Gastroesophageal sphincter (tissue), 4 donors: ENCODE measurements around the gene CEP131. TPM values are rescaled to one million over a fixed set of nuclear protein-coding genes. Genes with fewer than 3 reads are reported as not detected.

Experiments
- ATAC-seq: fragments of 150-250 bp; one replicate; pipeline ENCODE4 v1.9.1; 2016; ENCODE audit warnings: mild to moderate bottlenecking, moderate library complexity
- H3K27ac ChIP-seq, 4 donors: fragments of 200-600 bp; sonication (generic) in 3 of 4; 1 replicate in 3 of 4; 2 replicates in 1 of 4; pipeline ENCODE4 v1.5.1; 2016 to 2019
- H3K27me3 ChIP-seq: fragments of 200-600 bp; sonication (generic); one replicate; pipeline ENCODE4 v1.5.1; 2019
- H3K36me3 ChIP-seq, 2 donors: fragments of 200-600 bp; sonication (generic); one replicate each; pipeline ENCODE4 v1.5.1; 2019; ENCODE audit warnings: control low read depth in 1 of 2
- H3K4me1 ChIP-seq, 3 donors: fragments of 200-600 bp; sonication (generic); 1 replicate in 2 of 3; 2 replicates in 1 of 3; pipeline ENCODE4 v1.5.1; 2016 to 2019; ENCODE audit warnings: control low read depth in 2 of 3
- H3K4me3 ChIP-seq, 2 donors: fragments of 200-600 bp; sonication (generic); one replicate each; pipeline ENCODE4 v1.5.1; 2019; ENCODE audit warnings: mild to moderate bottlenecking in 1 of 2, moderate library complexity in 1 of 2
- H3K9me3 ChIP-seq, 3 donors: fragments of 200-600 bp; sonication (generic); one replicate each; pipeline ENCODE4 v1.5.1; 2017 to 2019; ENCODE audit warnings: control low read depth in 2 of 3
- EP300 ChIP-seq: sonication (generic); formaldehyde crosslinking; IDR thresholded peaks from one replicate; pipeline ENCODE4 v1.6.1; 2017; ENCODE audit warnings: antibody characterized with exemption, mild to moderate bottlenecking
- POLR2A ChIP-seq, 2 donors: fragments of 450-650 bp; IDR thresholded peaks; one replicate each; pipeline ENCODE4 v1.6.1; 2017; ENCODE audit warnings: antibody characterized with exemption in 2 of 2, mild to moderate bottlenecking in 2 of 2, moderate library complexity in 1 of 2
- POLR2AphosphoS5 ChIP-seq: sonication (generic); formaldehyde crosslinking; IDR thresholded peaks from one replicate; pipeline ENCODE4 v1.6.1; 2017; ENCODE audit warnings: antibody characterized with exemption
- WGBS, 2 donors: methylation state at CpG; one replicate each; pipeline ENCODE4 v1.1.5; 2018; ENCODE audit warnings: low coverage in 1 of 2; 5-methylcytosine and 5-hydroxymethylcytosine counted together
- total RNA-seq, 4 donors: library from RNA; depleted of rRNA; stranded (reverse); fragments of >200 nt; gene quantifications; one replicate each; pipeline ENCODE4 v1.1.0, GENCODE V29; 2016
- TF ChIP-seq, protein P1 (sequence below), 4 experiments: fragments of 200-600 bp in 2 of 4; fragments of 450-650 bp in 2 of 4; sonication (generic) in 1 of 4; IDR thresholded peaks; one replicate each; pipeline ENCODE4 v1.5.1; 2017 to 2019; ENCODE audit warnings: antibody characterized with exemption in 4 of 4, mild to moderate bottlenecking in 2 of 4, moderate library complexity in 2 of 4

CEP131 gene
- total RNA-seq, 4 donors from 2014 or later = 4.4 to 12.0 (median 6.4) TPM

- WGBS, 2 donors = 70% methylated on average over 9 of the region's 10 CpGs; no CpG with 5 or more reads in 1 of the 2 donors
- TF ChIP-seq POLR2A (IDR thresholded peaks at IDR 0.05) = no peak
- no peak for TF ChIP-seq POLR2AphosphoS5
- TF ChIP-seq, protein P1, sequence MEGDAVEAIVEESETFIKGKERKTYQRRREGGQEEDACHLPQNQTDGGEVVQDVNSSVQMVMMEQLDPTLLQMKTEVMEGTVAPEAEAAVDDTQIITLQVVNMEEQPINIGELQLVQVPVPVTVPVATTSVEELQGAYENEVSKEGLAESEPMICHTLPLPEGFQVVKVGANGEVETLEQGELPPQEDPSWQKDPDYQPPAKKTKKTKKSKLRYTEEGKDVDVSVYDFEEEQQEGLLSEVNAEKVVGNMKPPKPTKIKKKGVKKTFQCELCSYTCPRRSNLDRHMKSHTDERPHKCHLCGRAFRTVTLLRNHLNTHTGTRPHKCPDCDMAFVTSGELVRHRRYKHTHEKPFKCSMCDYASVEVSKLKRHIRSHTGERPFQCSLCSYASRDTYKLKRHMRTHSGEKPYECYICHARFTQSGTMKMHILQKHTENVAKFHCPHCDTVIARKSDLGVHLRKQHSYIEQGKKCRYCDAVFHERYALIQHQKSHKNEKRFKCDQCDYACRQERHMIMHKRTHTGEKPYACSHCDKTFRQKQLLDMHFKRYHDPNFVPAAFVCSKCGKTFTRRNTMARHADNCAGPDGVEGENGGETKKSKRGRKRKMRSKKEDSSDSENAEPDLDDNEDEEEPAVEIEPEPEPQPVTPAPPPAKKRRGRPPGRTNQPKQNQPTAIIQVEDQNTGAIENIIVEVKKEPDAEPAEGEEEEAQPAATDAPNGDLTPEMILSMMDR (IDR thresholded peaks at IDR 0.05) = no peak
- no peak for TF ChIP-seq EP300
- Histone ChIP-seq H3K4me1 (no peaks in the 10 kb centered on the region), H3K27ac (no peak overlapping the region), H3K36me3 (peaks cover 0 to 27% of the 10 kb centered on the region in 2 donors), H3K27me3 (no peaks in the 10 kb centered on the region), H3K4me3 (no peak overlapping the region), H3K9me3 (no peaks in the 10 kb centered on the region)
- ATAC-seq = no peak
These were observed 12.3 kb downstream of the CEP131 start for GRCh38 chr17:81210466-81210865.

GRCh38 chr17:81209141-81209540, 13.6 kb downstream of the CEP131 start:
- H3K36me3 ChIP-seq = peaks cover 0 to 39% of the 10 kb centered on the region in 2 donors
- H3K4me3 ChIP-seq = no peak overlapping the region
- no CpG with 5 or more reads among the region's 16 CpGs for WGBS, 2 donors
- H3K4me1 ChIP-seq = no peaks in the 10 kb centered on the region
- no peaks in the 10 kb centered on the region for H3K27me3 ChIP-seq
- ATAC-seq = no peak
- no peaks in the 10 kb centered on the region for H3K9me3 ChIP-seq
- no peak for TF ChIP-seq POLR2AphosphoS5
- no peak for TF ChIP-seq POLR2A (IDR thresholded peaks at IDR 0.05)
- TF ChIP-seq, protein P1 (IDR thresholded peaks at IDR 0.05) = no peak
- TF ChIP-seq EP300 = no peak
- no peak overlapping the region for H3K27ac ChIP-seq

GRCh38 chr17:81208651-81209050, 14.1 kb downstream of the CEP131 start:
- ATAC-seq = no peak
- Histone ChIP-seq H3K36me3 (peaks cover 0 to 44% of the 10 kb centered on the region in 2 donors), H3K27me3 (no peaks in the 10 kb centered on the region), H3K4me3 (no peak overlapping the region), H3K4me1 (no peaks in the 10 kb centered on the region), H3K9me3 (no peaks in the 10 kb centered on the region), H3K27ac (no peak overlapping the region)
- WGBS, 2 donors = 88 to 90% methylated on average over 2 to 3 of the region's 10 CpGs
- TF ChIP-seq POLR2A (IDR thresholded peaks at IDR 0.05) = no peak
- no peak for TF ChIP-seq POLR2AphosphoS5
- TF ChIP-seq, protein P1 (IDR thresholded peaks at IDR 0.05) = no peak

DNA sequence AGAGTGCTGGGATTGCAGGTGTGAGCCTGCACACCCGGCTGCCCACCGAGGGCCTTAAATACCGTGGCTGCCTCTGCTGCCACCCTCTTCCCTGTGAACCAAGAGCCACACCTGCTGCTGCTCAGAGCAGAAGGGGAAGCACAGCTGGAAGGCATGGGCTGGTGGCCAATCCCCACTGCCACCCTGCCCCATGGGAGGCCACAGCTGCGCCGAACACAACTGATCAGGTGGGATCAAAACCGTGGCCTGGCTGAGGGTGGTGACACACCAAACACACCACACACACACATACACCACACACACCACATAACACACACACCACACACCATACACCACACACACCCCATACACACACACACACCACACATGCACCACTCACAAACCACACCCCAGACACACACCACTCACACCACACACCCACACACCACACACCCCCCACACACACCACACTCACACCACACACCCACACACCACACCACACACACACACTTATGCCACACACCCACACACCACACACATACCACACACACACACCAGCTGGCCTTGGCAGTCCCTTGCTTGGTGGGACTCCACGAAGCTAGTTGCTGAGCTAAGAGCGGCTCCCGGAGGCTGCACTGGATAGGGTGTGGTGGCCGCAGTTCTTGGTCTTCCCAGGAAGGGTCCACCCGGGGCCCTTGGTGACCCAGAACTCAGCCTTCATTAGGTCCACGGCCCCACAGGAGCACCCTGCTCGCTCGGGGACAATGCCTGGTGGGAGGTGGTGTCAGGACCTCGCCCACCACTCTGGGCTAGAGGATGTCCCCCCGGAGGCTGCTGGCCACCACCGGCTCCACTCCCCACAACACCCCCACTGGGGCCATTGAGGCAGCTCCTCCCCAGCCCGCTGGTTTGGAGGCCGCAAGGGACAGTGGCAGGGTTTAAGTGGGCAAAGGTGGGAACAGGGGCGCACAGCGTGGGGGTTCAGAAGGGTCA, 14.9 kb downstream of the CEP131 start:
- no peaks in the 10 kb centered on the region for H3K27me3 ChIP-seq
- no peak overlapping the region for H3K27ac ChIP-seq
- TF ChIP-seq, protein P1 (IDR thresholded peaks at IDR 0.05) = no peak
- TF ChIP-seq EP300 = no peak
- TF ChIP-seq POLR2A (IDR thresholded peaks at IDR 0.05) = no peak
- H3K9me3 ChIP-seq = no peaks in the 10 kb centered on the region
- no peak for ATAC-seq
- H3K36me3 ChIP-seq = peaks cover 0 to 51% of the 10 kb centered on the region in 2 donors
- 100% methylated on average over 2 of the region's 21 CpGs; no CpG with 5 or more reads in 1 of the 2 donors for WGBS, 2 donors
- H3K4me3 ChIP-seq = no peak overlapping the region
- no peaks in the 10 kb centered on the region for H3K4me1 ChIP-seq

GRCh38 chr17:81206657-81207056, 16.1 kb downstream of the CEP131 start:
- Histone ChIP-seq H3K27me3 (no peaks in the 10 kb centered on the region), H3K4me3 (no peak overlapping the region), H3K36me3 (peaks cover 0 to 61% of the 10 kb centered on the region in 2 donors), H3K4me1 (no peaks in the 10 kb centered on the region), H3K9me3 (no peaks in the 10 kb centered on the region), H3K27ac (no peak overlapping the region)
- TF ChIP-seq POLR2AphosphoS5 (no peak), POLR2A (IDR thresholded peaks at IDR 0.05) (no peak), EP300 (no peak)
- TF ChIP-seq, protein P1 (IDR thresholded peaks at IDR 0.05) = no peak
- ATAC-seq = peak; percentile 13
- 80% methylated on average over 3 of the region's 12 CpGs; no CpG with 5 or more reads in 1 of the 2 donors for WGBS, 2 donors
